ENCODE results near the gene PELI2.

GRCh38 chr14:56338674-56339073 is 220.5 kb downstream of the PELI2 start:
- no peak for TF ChIP-seq CTCF (IDR thresholded peaks at IDR 0.05; ENCODE audit: insufficient read depth, low read length, poor library complexity, severe bottlenecking)
- TF ChIP-seq EZH2phosphoT487 (conservative IDR thresholded peaks at IDR 0.05; ENCODE audit: low read length): no peak

All from SU-DHL-6 (cell line).